ENCODE measurements around the gene ENTREP1.

DNA sequence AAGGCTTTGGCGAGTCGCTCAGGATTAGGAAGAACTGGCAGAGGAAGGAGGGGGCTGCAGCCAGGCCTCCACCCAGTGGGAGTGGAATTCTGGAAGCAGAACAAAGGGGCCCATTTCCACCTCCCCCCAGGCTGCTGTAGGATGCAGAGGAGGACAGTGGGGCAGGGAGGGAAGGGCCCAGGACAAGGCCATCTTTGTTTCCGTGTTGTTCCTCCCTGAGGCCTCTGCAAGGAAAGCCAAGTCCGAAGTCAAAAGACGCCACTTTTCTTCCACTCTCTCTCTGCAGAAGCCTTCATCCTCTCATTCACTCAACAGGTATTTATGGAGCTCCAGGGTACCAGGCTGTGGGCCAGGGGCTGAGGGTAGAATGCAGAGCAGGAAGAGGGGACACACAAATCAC is 70.7 kb downstream of the ENTREP1 start:
- TF ChIP-seq, protein P1, sequence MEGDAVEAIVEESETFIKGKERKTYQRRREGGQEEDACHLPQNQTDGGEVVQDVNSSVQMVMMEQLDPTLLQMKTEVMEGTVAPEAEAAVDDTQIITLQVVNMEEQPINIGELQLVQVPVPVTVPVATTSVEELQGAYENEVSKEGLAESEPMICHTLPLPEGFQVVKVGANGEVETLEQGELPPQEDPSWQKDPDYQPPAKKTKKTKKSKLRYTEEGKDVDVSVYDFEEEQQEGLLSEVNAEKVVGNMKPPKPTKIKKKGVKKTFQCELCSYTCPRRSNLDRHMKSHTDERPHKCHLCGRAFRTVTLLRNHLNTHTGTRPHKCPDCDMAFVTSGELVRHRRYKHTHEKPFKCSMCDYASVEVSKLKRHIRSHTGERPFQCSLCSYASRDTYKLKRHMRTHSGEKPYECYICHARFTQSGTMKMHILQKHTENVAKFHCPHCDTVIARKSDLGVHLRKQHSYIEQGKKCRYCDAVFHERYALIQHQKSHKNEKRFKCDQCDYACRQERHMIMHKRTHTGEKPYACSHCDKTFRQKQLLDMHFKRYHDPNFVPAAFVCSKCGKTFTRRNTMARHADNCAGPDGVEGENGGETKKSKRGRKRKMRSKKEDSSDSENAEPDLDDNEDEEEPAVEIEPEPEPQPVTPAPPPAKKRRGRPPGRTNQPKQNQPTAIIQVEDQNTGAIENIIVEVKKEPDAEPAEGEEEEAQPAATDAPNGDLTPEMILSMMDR (IDR thresholded peaks at IDR 0.05; ENCODE audit: insufficient read depth, low read length): no peak
- TF ChIP-seq GABPA (IDR thresholded peaks at IDR 0.05; ENCODE audit: low read depth): no peak
- TF ChIP-seq, protein P2, sequence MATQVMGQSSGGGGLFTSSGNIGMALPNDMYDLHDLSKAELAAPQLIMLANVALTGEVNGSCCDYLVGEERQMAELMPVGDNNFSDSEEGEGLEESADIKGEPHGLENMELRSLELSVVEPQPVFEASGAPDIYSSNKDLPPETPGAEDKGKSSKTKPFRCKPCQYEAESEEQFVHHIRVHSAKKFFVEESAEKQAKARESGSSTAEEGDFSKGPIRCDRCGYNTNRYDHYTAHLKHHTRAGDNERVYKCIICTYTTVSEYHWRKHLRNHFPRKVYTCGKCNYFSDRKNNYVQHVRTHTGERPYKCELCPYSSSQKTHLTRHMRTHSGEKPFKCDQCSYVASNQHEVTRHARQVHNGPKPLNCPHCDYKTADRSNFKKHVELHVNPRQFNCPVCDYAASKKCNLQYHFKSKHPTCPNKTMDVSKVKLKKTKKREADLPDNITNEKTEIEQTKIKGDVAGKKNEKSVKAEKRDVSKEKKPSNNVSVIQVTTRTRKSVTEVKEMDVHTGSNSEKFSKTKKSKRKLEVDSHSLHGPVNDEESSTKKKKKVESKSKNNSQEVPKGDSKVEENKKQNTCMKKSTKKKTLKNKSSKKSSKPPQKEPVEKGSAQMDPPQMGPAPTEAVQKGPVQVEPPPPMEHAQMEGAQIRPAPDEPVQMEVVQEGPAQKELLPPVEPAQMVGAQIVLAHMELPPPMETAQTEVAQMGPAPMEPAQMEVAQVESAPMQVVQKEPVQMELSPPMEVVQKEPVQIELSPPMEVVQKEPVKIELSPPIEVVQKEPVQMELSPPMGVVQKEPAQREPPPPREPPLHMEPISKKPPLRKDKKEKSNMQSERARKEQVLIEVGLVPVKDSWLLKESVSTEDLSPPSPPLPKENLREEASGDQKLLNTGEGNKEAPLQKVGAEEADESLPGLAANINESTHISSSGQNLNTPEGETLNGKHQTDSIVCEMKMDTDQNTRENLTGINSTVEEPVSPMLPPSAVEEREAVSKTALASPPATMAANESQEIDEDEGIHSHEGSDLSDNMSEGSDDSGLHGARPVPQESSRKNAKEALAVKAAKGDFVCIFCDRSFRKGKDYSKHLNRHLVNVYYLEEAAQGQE (IDR thresholded peaks at IDR 0.05; ENCODE audit: insufficient replicate concordance, low read depth): no peak
- TF ChIP-seq POLR2AphosphoS5 (IDR thresholded peaks at IDR 0.05; ENCODE audit: low read depth): no peak

Data from HL-60 (cell line).